ENCODE results near the gene MKLN1.

Gene MKLN1

GRCh38 chr7:131354390-131354789 lies 26.7 kb downstream of the MKLN1 start:
- DNase-seq (ENCODE audit: low spot score) = no peak

GRCh38 chr7:131355917-131356777 lies 28.5 kb downstream of the MKLN1 start:
- no peak for DNase-seq (ENCODE audit: low spot score)

GRCh38 chr7:131357282-131357880 lies 29.7 kb downstream of the MKLN1 start:
- no peak for DNase-seq (ENCODE audit: low spot score)

- no peak for DNase-seq (ENCODE audit: low spot score)
Observed at GRCh38 chr7:131358636-131359035, 31.0 kb downstream of the MKLN1 start.

- no peak for DNase-seq (ENCODE audit: low spot score)
Observed at GRCh38 chr7:131359136-131359776, 31.6 kb downstream of the MKLN1 start.

- DNase-seq (ENCODE audit: low spot score) = no peak
Observed at GRCh38 chr7:131363719-131364118, 36.0 kb downstream of the MKLN1 start.

GRCh38 chr7:131364767-131365344 lies 37.2 kb downstream of the MKLN1 start:
- peak; percentile 50 for DNase-seq (ENCODE audit: low spot score)

GRCh38 chr7:131365838-131366237 lies 38.2 kb downstream of the MKLN1 start:
- no peak for DNase-seq (ENCODE audit: low spot score)

GRCh38 chr7:131369354-131369753 lies 41.7 kb downstream of the MKLN1 start:
- no peak for DNase-seq (ENCODE audit: low spot score)

- DNase-seq (ENCODE audit: low spot score) = peak; percentile 54
Observed at GRCh38 chr7:131370523-131370968, 42.9 kb downstream of the MKLN1 start.

- DNase-seq (ENCODE audit: low spot score) = no peak
Observed at GRCh38 chr7:131371411-131371810, 43.7 kb downstream of the MKLN1 start.

- DNase-seq (ENCODE audit: low spot score) = no peak
Observed at GRCh38 chr7:131372554-131372953, 44.9 kb downstream of the MKLN1 start.

GRCh38 chr7:131374821-131375220 lies 47.1 kb downstream of the MKLN1 start:
- no peak for DNase-seq (ENCODE audit: low spot score)

GRCh38 chr7:131381069-131381838 lies 53.6 kb downstream of the MKLN1 start:
- DNase-seq (ENCODE audit: low spot score) = peak; percentile 25

GRCh38 chr7:131383417-131384285 lies 56.0 kb downstream of the MKLN1 start:
- DNase-seq (ENCODE audit: low spot score) = no peak

- no peak for DNase-seq (ENCODE audit: low spot score)
Observed at GRCh38 chr7:131384286-131384635, 56.6 kb downstream of the MKLN1 start.

GRCh38 chr7:131385039-131385605 lies 57.4 kb downstream of the MKLN1 start:
- DNase-seq (ENCODE audit: low spot score) = no peak

- DNase-seq (ENCODE audit: low spot score) = no peak
Observed at GRCh38 chr7:131388126-131388525, 60.5 kb downstream of the MKLN1 start.

GRCh38 chr7:131390275-131390674 lies 62.6 kb downstream of the MKLN1 start:
- DNase-seq (ENCODE audit: low spot score) = no peak

- no peak for DNase-seq (ENCODE audit: low spot score)
Observed at GRCh38 chr7:131391145-131391544, 63.5 kb downstream of the MKLN1 start.

Data from activated CD4-positive, alpha-beta T cell treated with anti-CD3 and anti-CD28 coated beads, Interleukin-2, Interleukin-4, amounts not matched to agents 100 ng/mL and 50 ng/mL, durations not matched to agents 16 hours and 8 hours (primary cell).